KMS-11 (cell line): ENCODE data around the gene AFMID.

Source experiments
- H2AFZ ChIP-seq: fragments of 200-600 bp; sonication (generic); 2 replicates; pipeline ENCODE4 v1.6.1; 2016; ENCODE audit warnings: antibody characterized with exemption, mixed run types, low read depth
- H3K27ac ChIP-seq: fragments of 200-600 bp; sonication (generic); 2 replicates; pipeline ENCODE4 v1.6.1; 2016; ENCODE audit warnings: mild to moderate bottlenecking, mixed run types
- H3K27me3 ChIP-seq: fragments of 200-600 bp; sonication (generic); 2 replicates; pipeline ENCODE4 v1.6.1; 2017; ENCODE audit warnings: mild to moderate bottlenecking, low read depth, mixed run types, moderate library complexity; ENCODE audit not compliant: insufficient read depth
- H3K36me3 ChIP-seq: fragments of 200-600 bp; sonication (generic); 2 replicates; pipeline ENCODE4 v1.6.1; 2017; ENCODE audit warnings: mild to moderate bottlenecking, mixed run types; ENCODE audit not compliant: insufficient read depth
- H3K4me1 ChIP-seq: fragments of 200-600 bp; sonication (generic); 2 replicates; pipeline ENCODE4 v1.6.1; 2016; ENCODE audit warnings: mild to moderate bottlenecking, low read depth, mixed run types; ENCODE audit not compliant: poor library complexity, severe bottlenecking
- H3K4me2 ChIP-seq: fragments of 200-600 bp; sonication (generic); 2 replicates; pipeline ENCODE4 v1.7.0; 2016; ENCODE audit warnings: mild to moderate bottlenecking, mixed run types
- H3K4me3 ChIP-seq: fragments of 200-600 bp; sonication (generic); IDR thresholded peaks from 2 replicates; pipeline ENCODE4 v1.6.1; 2017; ENCODE audit warnings: low read depth, low read length, mixed read lengths; ENCODE audit not compliant: insufficient read depth
- H3K79me2 ChIP-seq: fragments of 200-600 bp; sonication (generic); 2 replicates; pipeline ENCODE4 v1.6.1; 2016; ENCODE audit warnings: low read depth, mixed run types; ENCODE audit not compliant: insufficient read depth
- H3K9ac ChIP-seq: fragments of 200-600 bp; sonication (generic); 2 replicates; pipeline ENCODE4 v1.6.1; 2016; ENCODE audit warnings: mild to moderate bottlenecking, mixed run types
- H4K20me1 ChIP-seq: fragments of 200-600 bp; sonication (generic); 2 replicates; pipeline ENCODE4 v1.6.1; 2016; ENCODE audit warnings: mild to moderate bottlenecking, mixed run types; ENCODE audit not compliant: insufficient read depth
- TF ChIP-seq, protein P1 (sequence below): fragments of 200-600 bp; sonication (generic); conservative IDR thresholded peaks from 2 replicates; pipeline ENCODE4 v1.6.1; 2017; ENCODE audit warnings: low read depth, mild to moderate bottlenecking, antibody characterized with exemption, low read length, moderate library complexity, mixed read lengths

AFMID gene

GRCh38 chr17:78206298-78206697, 19.1 kb downstream of the AFMID start:
- Histone ChIP-seq H2AFZ (no peak overlapping the region), H3K27ac (no peak overlapping the region), H3K4me3 (no peak overlapping the region), H3K4me1 (no peaks in the 10 kb centered on the region), H3K36me3 (0 out of 2 replicates have a peak, but pooled peaks cover 3% of the 10 kb centered on the region), H3K27me3 (no peaks in the 10 kb centered on the region), H4K20me1 (no peaks in the 10 kb centered on the region), H3K9ac (no peak overlapping the region), H3K79me2 (no peaks in the 10 kb centered on the region), H3K4me2 (no peak overlapping the region)
- TF ChIP-seq, protein P1, sequence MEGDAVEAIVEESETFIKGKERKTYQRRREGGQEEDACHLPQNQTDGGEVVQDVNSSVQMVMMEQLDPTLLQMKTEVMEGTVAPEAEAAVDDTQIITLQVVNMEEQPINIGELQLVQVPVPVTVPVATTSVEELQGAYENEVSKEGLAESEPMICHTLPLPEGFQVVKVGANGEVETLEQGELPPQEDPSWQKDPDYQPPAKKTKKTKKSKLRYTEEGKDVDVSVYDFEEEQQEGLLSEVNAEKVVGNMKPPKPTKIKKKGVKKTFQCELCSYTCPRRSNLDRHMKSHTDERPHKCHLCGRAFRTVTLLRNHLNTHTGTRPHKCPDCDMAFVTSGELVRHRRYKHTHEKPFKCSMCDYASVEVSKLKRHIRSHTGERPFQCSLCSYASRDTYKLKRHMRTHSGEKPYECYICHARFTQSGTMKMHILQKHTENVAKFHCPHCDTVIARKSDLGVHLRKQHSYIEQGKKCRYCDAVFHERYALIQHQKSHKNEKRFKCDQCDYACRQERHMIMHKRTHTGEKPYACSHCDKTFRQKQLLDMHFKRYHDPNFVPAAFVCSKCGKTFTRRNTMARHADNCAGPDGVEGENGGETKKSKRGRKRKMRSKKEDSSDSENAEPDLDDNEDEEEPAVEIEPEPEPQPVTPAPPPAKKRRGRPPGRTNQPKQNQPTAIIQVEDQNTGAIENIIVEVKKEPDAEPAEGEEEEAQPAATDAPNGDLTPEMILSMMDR, result no peak

- Histone ChIP-seq H3K4me2 (no peak overlapping the region), H4K20me1 (no peaks in the 10 kb centered on the region), H2AFZ (no peak overlapping the region), H3K79me2 (no peaks in the 10 kb centered on the region), H3K36me3 (0 out of 2 replicates have a peak, but pooled peaks cover 3% of the 10 kb centered on the region), H3K4me3 (no peak overlapping the region), H3K9ac (no peak overlapping the region), H3K27me3 (no peaks in the 10 kb centered on the region), H3K27ac (no peak overlapping the region), H3K4me1 (peaks cover 1% of the 10 kb centered on the region)
- TF ChIP-seq, protein P1, result no peak
These were observed 21.3 kb downstream of the AFMID start for GRCh38 chr17:78208486-78208885.

- no peak overlapping the region for H3K27ac ChIP-seq
- H3K9ac ChIP-seq, result no peak overlapping the region
- peaks cover 8% of the 10 kb centered on the region for H3K4me1 ChIP-seq
- peaks cover 11% of the 10 kb centered on the region for H3K79me2 ChIP-seq
- 0 out of 2 replicates have a peak, but pooled peaks cover 3% of the 10 kb centered on the region for H3K36me3 ChIP-seq
- no peaks in the 10 kb centered on the region for H3K27me3 ChIP-seq
- no peaks in the 10 kb centered on the region for H4K20me1 ChIP-seq
- no peak overlapping the region for H3K4me2 ChIP-seq
- H2AFZ ChIP-seq, result no peak overlapping the region
- no peak overlapping the region for H3K4me3 ChIP-seq
- TF ChIP-seq, protein P1, result no peak
These were observed 22.9 kb downstream of the AFMID start for GRCh38 chr17:78210111-78210510.

DNA sequence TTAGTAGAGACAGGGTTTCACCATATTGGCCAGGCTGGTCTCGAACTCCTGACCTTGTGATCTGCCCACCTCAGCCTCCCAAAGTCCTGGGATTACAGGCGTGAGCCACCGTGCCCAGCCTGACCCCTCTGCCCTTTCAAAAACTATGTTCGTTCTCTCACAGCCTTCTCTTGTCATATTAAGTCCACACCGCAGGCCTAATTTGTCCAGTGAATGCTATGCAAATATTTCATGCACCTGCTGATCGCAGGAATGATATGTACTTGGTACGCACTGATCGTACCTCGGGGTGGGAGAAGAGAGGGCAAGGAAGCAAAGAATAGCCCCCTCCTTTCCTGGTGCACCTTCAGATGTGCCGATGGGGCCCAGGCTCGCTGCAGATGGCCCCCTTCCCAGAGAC, 23.9 kb downstream of the AFMID start:
- Histone ChIP-seq H3K27me3 (no peaks in the 10 kb centered on the region), H3K27ac (no peak overlapping the region), H3K36me3 (0 out of 2 replicates have a peak, but pooled peaks cover 3% of the 10 kb centered on the region), H2AFZ (no peak overlapping the region), H3K4me1 (peaks cover 16% of the 10 kb centered on the region), H3K9ac (no peak overlapping the region), H3K4me2 (no peak overlapping the region), H3K4me3 (no peak overlapping the region), H4K20me1 (no peaks in the 10 kb centered on the region), H3K79me2 (peaks cover 20% of the 10 kb centered on the region)
- TF ChIP-seq, protein P1, result no peak
